GM12872 (cell line): ENCODE data around the gene NEURL4.

Source experiments
- CTCF ChIP-seq: IDR thresholded peaks from 3 replicates; pipeline ENCODE4 v1.5.1; 2011; ENCODE audit warnings: low read depth, mild to moderate bottlenecking, low read length, moderate library complexity; ENCODE audit not compliant: insufficient read depth

The NEURL4 gene

GRCh38 chr17:7281074-7281952 is 47.8 kb downstream of the NEURL4 start, which contains the start of gene SLC2A4:
TSS of gene SLC2A4 (plus strand) at chr17:7281718. CDS start at chr17:7281935, 217 bp downstream.
- no peak for TF ChIP-seq CTCF

GRCh38 chr17:7280519-7281073 is 48.5 kb downstream of the NEURL4 start:
- peak; percentile 98 for TF ChIP-seq CTCF

- TF ChIP-seq CTCF: no peak
These were observed 49.7 kb downstream of the NEURL4 start for GRCh38 chr17:7279448-7279847.

- no peak for TF ChIP-seq CTCF
These were observed 62.4 kb downstream of the NEURL4 start for GRCh38 chr17:7266784-7267183.
